OCI-LY1 (cell line): ENCODE measurements around the gene GLI2.

ENCODE experiments used
- H2AFZ ChIP-seq: fragments of 200-600 bp; sonication (generic), shearing (Covaris generic); 2 replicates; pipeline ENCODE4 v1.6.0; 2014; ENCODE audit warnings: antibody characterized with exemption, mild to moderate bottlenecking, low read length
- H3F3A ChIP-seq: fragments of 200-600 bp; sonication (generic), shearing (Covaris generic); 2 replicates; pipeline ENCODE4 v1.6.0; 2014; ENCODE audit warnings: mild to moderate bottlenecking, antibody characterized with exemption, low read length, moderate library complexity; ENCODE audit not compliant: insufficient read depth
- H3K27ac ChIP-seq: fragments of 200-600 bp; sonication (generic); 2 replicates; pipeline ENCODE4 v1.5.1; 2014; ENCODE audit warnings: low read length, mixed run types, mild to moderate bottlenecking, low read depth; ENCODE audit not compliant: poor library complexity, severe bottlenecking
- H3K27me3 ChIP-seq: fragments of 200-600 bp; sonication (generic); 2 replicates; pipeline ENCODE4 v1.6.0; 2014; ENCODE audit warnings: antibody characterized with exemption, mild to moderate bottlenecking, low read length, moderate library complexity; ENCODE audit not compliant: insufficient read depth
- H3K36me3 ChIP-seq: fragments of 200-600 bp; sonication (generic); 2 replicates; pipeline ENCODE4 v1.6.1; 2014; ENCODE audit warnings: mild to moderate bottlenecking, antibody characterized with exemption, low read length, moderate library complexity, mixed read lengths; ENCODE audit not compliant: insufficient read depth
- H3K4me1 ChIP-seq: fragments of 200-600 bp; sonication (generic); 2 replicates; pipeline ENCODE4 v1.5.1; 2014; ENCODE audit warnings: mild to moderate bottlenecking, low read length, moderate library complexity; ENCODE audit not compliant: insufficient read depth, severe bottlenecking
- H3K4me2 ChIP-seq: fragments of 200-600 bp; sonication (generic), shearing (Covaris generic); 2 replicates; pipeline ENCODE4 v1.6.1; 2014; ENCODE audit warnings: low read length
- H3K4me3 ChIP-seq: fragments of 200-600 bp; sonication (generic); 2 replicates; pipeline ENCODE4 v1.5.1; 2014; ENCODE audit warnings: low read length, low read depth, mild to moderate bottlenecking, mixed read lengths; ENCODE audit not compliant: poor library complexity, severe bottlenecking
- H3K79me2 ChIP-seq: fragments of 200-600 bp; shearing (Covaris generic); 2 replicates; pipeline ENCODE4 v1.6.1; 2016; ENCODE audit warnings: mixed run types, low read length, mixed read lengths; ENCODE audit not compliant: insufficient read depth
- H3K9ac ChIP-seq: fragments of 200-600 bp; sonication (generic), shearing (Covaris generic); 2 replicates; pipeline ENCODE4 v1.6.1; 2014; ENCODE audit warnings: mild to moderate bottlenecking, low read length, mixed read lengths
- H3K9me2 ChIP-seq: fragments of 200-600 bp; sonication (generic), shearing (Covaris generic); 2 replicates; pipeline ENCODE4 v1.6.1; 2014; ENCODE audit warnings: low read depth, mild to moderate bottlenecking, low read length, mixed read lengths
- H3K9me3 ChIP-seq: fragments of 200-600 bp; shearing (Covaris generic); 2 replicates; pipeline ENCODE4 v1.6.1; 2014; ENCODE audit warnings: low read length, mixed read lengths
- H4K20me1 ChIP-seq: fragments of 200-600 bp; sonication (generic), shearing (Covaris generic); 2 replicates; pipeline ENCODE4 v1.6.0; 2016; ENCODE audit warnings: mild to moderate bottlenecking, low read length; ENCODE audit not compliant: insufficient read depth
- EZH2 ChIP-seq: fragments of 200-600 bp; sonication (generic), shearing (Covaris generic); IDR thresholded peaks from 2 replicates; pipeline ENCODE4 v1.8.0; 2017; ENCODE audit warnings: borderline replicate concordance, mixed run types, mild to moderate bottlenecking, antibody characterized with exemption, low read length, moderate library complexity, mixed read lengths
- TF ChIP-seq, protein P1 (sequence below): fragments of 200-600 bp; sonication (generic), shearing (Covaris generic); IDR thresholded peaks from 2 replicates; pipeline ENCODE4 v1.5.1; 2017; ENCODE audit warnings: mild to moderate bottlenecking, antibody characterized with exemption, low read length, moderate library complexity, mixed read lengths

GLI2 gene

GRCh38 chr2:120720231-120720630, 15.4 kb upstream of the GLI2 start:
- Histone ChIP-seq H3K27me3 (no peaks in the 10 kb centered on the region), H3K4me1 (no peaks in the 10 kb centered on the region), H3K4me2 (no peak overlapping the region), H3K79me2 (no peaks in the 10 kb centered on the region), H3K4me3 (no peak overlapping the region), H3K27ac (no peak overlapping the region), H2AFZ (no peak overlapping the region), H3K9ac (no peak overlapping the region), H4K20me1 (no peaks in the 10 kb centered on the region), H3F3A (no peaks in the 10 kb centered on the region), H3K36me3 (no peaks in the 10 kb centered on the region), H3K9me2 (no peaks in the 10 kb centered on the region), H3K9me3 (no peaks in the 10 kb centered on the region)
- TF ChIP-seq, protein P1, sequence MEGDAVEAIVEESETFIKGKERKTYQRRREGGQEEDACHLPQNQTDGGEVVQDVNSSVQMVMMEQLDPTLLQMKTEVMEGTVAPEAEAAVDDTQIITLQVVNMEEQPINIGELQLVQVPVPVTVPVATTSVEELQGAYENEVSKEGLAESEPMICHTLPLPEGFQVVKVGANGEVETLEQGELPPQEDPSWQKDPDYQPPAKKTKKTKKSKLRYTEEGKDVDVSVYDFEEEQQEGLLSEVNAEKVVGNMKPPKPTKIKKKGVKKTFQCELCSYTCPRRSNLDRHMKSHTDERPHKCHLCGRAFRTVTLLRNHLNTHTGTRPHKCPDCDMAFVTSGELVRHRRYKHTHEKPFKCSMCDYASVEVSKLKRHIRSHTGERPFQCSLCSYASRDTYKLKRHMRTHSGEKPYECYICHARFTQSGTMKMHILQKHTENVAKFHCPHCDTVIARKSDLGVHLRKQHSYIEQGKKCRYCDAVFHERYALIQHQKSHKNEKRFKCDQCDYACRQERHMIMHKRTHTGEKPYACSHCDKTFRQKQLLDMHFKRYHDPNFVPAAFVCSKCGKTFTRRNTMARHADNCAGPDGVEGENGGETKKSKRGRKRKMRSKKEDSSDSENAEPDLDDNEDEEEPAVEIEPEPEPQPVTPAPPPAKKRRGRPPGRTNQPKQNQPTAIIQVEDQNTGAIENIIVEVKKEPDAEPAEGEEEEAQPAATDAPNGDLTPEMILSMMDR = no peak
- TF ChIP-seq EZH2 = no peak

GRCh38 chr2:120720746-120721375, 14.8 kb upstream of the GLI2 start:
- no peak overlapping the region for H3K9ac ChIP-seq
- TF ChIP-seq EZH2 = no peak
- TF ChIP-seq, protein P1 = no peak
- no peak overlapping the region for H3K4me2 ChIP-seq
- no peaks in the 10 kb centered on the region for H3K27me3 ChIP-seq
- H4K20me1 ChIP-seq = no peaks in the 10 kb centered on the region
- H3K9me3 ChIP-seq = peaks cover under 1% of the 10 kb centered on the region; the same call in 1 of the 2 replicates
- H3K36me3 ChIP-seq = no peaks in the 10 kb centered on the region
- H3F3A ChIP-seq = no peaks in the 10 kb centered on the region
- H3K4me3 ChIP-seq = no peak overlapping the region
- no peaks in the 10 kb centered on the region for H3K4me1 ChIP-seq
- H3K9me2 ChIP-seq = no peaks in the 10 kb centered on the region
- no peak overlapping the region for H3K27ac ChIP-seq
- no peak overlapping the region for H2AFZ ChIP-seq
- no peaks in the 10 kb centered on the region for H3K79me2 ChIP-seq

GRCh38 chr2:120722246-120722567, 13.5 kb upstream of the GLI2 start:
- Histone ChIP-seq H3K36me3 (no peaks in the 10 kb centered on the region), H4K20me1 (no peaks in the 10 kb centered on the region), H3F3A (no peaks in the 10 kb centered on the region), H3K4me1 (no peaks in the 10 kb centered on the region), H3K27ac (no peak overlapping the region), H3K4me3 (no peak overlapping the region), H3K9me3 (peaks cover 4% of the 10 kb centered on the region; the same call in 1 of the 2 replicates), H3K79me2 (no peaks in the 10 kb centered on the region), H3K27me3 (no peaks in the 10 kb centered on the region), H3K9me2 (no peaks in the 10 kb centered on the region), H2AFZ (no peak overlapping the region), H3K9ac (no peak overlapping the region), H3K4me2 (no peak overlapping the region)
- no peak for TF ChIP-seq EZH2
